Right kidney (tissue), 9 donors: Measurements from ENCODE around the gene CCDC14.
"Not testable (repeated sequence)": the region's sequence is repeated elsewhere in the genome, so short reads cannot be mapped to it uniquely, and the experiment has no call there.

Source experiments
- DNase-seq: peaks from one replicate; pipeline ENCODE4 v3.0.0-alpha.2; 2016
- long read RNA-seq, 8 donors: transcript quantifications; one replicate each; lab custom pipeline, GENCODE V29; 2026

Gene CCDC14, protein sequence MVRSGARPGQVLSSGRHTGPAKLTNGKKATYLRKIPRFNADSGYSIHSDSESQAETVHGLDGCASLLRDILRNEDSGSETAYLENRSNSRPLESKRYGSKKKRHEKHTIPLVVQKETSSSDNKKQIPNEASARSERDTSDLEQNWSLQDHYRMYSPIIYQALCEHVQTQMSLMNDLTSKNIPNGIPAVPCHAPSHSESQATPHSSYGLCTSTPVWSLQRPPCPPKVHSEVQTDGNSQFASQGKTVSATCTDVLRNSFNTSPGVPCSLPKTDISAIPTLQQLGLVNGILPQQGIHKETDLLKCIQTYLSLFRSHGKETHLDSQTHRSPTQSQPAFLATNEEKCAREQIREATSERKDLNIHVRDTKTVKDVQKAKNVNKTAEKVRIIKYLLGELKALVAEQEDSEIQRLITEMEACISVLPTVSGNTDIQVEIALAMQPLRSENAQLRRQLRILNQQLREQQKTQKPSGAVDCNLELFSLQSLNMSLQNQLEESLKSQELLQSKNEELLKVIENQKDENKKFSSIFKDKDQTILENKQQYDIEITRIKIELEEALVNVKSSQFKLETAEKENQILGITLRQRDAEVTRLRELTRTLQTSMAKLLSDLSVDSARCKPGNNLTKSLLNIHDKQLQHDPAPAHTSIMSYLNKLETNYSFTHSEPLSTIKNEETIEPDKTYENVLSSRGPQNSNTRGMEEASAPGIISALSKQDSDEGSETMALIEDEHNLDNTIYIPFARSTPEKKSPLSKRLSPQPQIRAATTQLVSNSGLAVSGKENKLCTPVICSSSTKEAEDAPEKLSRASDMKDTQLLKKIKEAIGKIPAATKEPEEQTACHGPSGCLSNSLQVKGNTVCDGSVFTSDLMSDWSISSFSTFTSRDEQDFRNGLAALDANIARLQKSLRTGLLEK
- long read RNA-seq, donor 1, full-length matches to known transcripts: 7 of 19 reads
- long read RNA-seq, donor 1, partial matches to known transcripts: 12 of 19 reads
- long read RNA-seq, donor 1, other reads (novel, unspliced or antisense): 0 of 19 reads
- long read RNA-seq, donor 2, partial matches to known transcripts: 0 of 1 reads
- long read RNA-seq, donor 2, other reads (novel, unspliced or antisense): 0 of 1 reads
- long read RNA-seq, donor 3, full-length matches to known transcripts: 1 of 1 reads
- long read RNA-seq, donor 3, partial matches to known transcripts: 0 of 1 reads
- long read RNA-seq, donor 3, other reads (novel, unspliced or antisense): 0 of 1 reads
- long read RNA-seq, donor 4, full-length matches to known transcripts: 6 of 19 reads
- long read RNA-seq, donor 4, partial matches to known transcripts: 13 of 19 reads
- long read RNA-seq, donor 4, other reads (novel, unspliced or antisense): 0 of 19 reads
- long read RNA-seq, donor 5, partial matches to known transcripts: 6 of 6 reads
- long read RNA-seq, donor 5, other reads (novel, unspliced or antisense): 0 of 6 reads
- long read RNA-seq, donor 6, full-length matches to known transcripts: 3 of 3 reads
- long read RNA-seq, donor 6, partial matches to known transcripts: 0 of 3 reads
- long read RNA-seq, donor 6, other reads (novel, unspliced or antisense): 0 of 3 reads
- long read RNA-seq, donor 7, full-length matches to known transcripts: 7 of 19 reads
- long read RNA-seq, donor 7, partial matches to known transcripts: 12 of 19 reads
- long read RNA-seq, donor 7, other reads (novel, unspliced or antisense): 0 of 19 reads
- long read RNA-seq, donor 8, full-length matches to known transcripts: 4 of 4 reads
- long read RNA-seq, donor 8, partial matches to known transcripts: 0 of 4 reads
- long read RNA-seq, donor 8, other reads (novel, unspliced or antisense): 0 of 4 reads

DNA sequence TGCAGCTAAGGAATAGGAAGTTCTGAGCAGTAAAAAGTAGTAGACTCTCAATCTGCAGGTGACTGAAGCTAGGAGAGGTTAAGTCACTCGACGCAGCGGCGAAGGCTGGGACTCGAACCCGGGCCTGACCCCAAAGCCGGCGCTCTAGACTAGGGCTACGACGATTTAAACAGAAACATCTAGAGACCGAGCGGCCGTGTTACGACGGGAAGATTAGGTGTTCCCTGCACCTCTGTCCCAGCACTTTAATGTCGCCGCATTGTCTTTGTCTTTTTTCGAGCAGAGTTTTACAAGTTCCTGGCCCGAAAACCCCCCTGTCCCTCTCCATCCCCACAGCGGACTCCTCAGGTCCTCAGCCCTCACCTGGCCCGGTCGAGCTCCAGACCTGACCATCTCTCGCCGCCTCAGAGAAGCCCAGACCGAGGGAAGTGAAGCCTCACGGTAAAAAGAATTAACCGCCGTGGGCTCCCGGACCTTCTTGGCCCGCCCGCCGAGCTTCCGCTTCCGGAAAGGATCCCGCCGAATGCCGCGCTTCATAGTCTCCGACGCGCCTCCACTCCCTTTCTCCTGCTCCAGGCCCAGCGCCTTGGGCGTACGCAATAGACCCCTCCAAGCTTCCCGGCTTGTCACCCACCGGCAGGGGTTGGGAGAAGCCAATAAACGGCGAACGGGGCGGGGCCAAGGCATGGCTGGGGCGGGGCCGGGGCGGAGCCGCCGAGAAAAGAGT lies at the start of gene CCDC14:
CCDC14 (minus strand) TSS at position 449 of the 727 bp plus-strand sequence; CDS start at position 393, 56 bp downstream.
- peak; percentile 82 for DNase-seq

DNA sequence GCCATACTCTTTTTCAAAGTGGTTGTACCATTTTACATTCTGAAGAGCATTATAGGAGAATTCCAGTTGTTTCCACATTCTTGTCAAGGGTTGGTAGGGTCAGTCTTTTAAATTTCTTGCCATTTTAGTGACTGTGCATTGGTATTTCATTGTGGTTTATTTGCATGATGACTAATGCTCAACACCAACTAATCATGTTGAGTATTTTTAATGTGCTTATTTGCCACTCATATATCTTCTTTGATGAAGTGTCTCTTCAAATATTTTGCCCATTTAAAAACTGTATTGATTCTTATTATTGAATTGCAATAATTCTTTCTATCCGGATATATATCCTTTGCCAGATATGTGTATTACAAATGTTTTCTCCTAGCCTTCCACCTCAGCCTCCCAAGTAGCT lies 47.3 kb upstream of the CCDC14 start:
- DNase-seq: not testable (repeated sequence)

DNA sequence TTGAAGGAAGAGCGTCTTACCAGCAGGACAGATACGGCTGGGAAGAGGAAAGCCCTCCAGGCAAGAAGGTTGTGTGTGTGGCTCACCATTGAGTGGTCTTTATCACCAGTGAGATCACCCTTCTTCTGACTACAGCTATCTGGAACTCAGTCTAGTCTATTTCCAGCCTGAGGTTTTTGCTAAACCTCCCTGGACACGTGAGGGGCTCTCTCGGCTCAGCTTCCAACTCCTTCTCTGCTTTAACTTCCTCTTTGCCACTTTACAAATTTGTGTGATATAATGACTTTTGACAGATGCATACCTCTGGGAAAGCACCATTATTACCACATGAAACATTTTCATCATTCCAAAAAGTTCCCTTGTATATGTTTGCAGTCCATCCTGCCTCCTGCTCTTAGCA lies 46.2 kb upstream of the CCDC14 start:
- DNase-seq: no peak

DNA sequence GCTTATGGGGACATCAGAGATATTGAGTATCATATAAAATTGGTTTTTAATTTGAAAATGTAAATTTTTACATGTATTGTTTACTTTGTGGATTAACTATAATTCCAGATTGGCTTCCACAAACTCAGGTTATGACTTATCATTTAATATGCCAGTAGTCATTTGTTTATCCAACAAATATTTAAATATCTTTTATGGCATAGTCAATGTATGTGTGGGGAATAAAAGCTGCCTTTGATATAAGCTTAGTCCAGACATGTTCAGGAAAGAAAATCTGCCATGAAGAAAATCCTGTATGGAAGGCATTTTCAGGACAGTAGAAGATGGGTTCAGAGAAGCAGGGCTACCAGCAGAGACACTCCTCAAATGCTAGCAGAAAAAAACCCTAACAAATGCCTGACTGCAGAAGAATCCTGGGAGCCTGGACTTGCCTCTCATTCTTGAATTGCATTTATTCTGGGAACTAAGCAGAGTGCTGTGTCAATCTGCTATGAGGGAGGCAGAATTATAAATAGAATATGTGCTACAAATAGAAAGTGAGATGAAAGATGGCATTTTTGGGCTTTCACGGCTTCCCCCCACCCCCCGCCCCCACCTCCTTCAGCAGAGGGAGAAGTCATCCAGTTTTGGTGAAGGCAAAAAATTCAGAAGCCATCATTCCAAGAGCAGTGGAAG lies 41.5 kb upstream of the CCDC14 start:
- not testable (repeated sequence) for DNase-seq

DNA sequence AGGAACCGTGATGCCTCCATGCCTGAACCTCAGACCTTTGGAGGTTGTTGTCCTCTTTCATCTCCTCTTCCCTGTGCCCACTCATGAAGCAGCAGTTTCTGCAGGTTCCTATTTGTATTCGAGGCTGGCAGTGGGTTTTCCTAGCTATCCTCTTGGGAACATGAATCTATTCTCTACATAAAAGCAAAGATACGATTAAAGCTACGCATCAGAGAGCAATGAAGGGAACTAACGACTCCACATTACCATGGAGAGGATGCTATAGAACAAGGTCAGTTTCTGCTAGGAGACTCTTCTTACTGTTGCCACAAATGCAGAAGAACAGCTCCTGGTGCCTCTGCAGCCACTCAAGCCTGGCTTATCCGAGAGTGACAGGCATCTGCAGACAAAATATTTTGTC lies 40.3 kb upstream of the CCDC14 start:
- DNase-seq: not testable (repeated sequence)

DNA sequence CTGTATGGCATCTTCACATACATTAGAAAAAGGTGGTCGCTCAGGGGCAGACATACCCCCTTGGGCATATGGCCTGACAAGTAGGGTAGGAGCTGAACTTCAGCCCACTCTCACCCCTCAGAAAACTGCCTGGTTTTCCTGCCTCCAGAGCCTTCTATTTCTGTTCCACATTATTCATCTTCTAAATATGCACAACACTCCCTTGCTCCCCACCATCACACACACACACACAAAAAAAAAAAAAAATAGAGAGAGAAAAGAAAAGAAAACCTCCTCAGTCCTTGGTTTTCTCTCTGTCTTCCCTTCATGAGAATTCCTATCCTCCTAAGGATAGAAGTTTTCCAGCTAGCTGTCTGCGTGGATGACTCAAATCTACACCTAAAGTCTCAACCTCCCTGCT lies 36.5 kb upstream of the CCDC14 start:
- no peak for DNase-seq

DNA sequence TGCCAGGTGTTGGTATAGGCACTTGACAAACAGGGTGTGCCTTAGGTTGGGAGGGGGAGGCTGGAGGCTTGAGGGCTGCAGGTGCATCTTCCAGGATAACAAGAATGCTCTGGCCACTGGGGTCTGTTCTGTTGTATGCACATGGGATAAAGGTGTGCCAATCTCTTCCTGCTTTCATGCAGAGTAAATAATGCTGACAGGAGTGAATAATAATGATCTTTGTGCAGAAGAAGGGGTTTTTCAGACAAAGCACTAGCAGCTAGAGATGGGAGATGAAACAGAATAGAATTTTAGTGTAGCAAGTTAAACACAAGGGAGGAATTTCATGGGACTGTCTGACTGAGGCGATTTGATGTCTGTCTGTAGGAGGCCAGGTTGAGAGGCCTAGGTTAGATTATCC lies 32.8 kb upstream of the CCDC14 start:
- no peak for DNase-seq

DNA sequence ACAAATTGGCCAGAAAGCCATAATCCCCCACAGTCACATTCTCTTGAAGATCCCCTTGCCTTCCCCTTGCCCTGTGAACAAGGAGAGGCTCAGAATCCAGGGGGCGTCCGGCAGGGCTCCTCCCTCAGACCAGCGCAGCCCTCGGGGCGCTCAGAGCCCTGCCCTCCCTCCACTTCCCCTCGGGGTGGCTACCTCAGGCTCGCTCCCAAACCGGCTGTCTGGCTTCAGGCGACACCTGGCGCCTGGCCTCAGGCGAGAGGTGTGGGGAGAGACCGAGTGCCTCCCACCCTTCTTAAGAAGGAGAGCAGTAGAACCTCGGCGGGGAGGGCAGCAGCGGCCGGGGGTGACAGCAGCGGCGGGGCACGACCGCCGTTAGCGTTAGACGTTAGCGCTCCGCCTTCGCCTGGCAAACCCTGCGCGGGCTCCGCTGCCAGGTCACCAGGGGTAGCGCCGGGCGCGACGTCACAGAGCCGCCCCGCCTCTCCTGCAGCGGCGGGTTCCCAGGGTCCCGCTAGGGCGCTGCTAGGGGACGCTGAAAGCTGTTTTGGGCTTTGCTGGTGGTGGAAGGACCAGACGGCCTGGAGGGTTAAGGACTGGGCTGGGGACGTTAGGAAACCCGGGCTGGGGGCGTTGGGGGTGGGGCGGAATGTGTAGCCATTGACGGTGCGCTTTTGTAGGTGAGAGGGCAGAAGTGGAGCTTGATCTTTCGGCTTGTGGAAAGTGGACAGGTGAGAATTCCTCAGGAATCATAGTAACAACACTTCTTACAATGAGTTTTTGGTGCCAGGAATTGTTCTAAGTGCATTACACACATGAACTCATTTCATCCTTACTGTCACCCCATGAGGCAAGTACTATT lies 30.9 kb upstream of the CCDC14 start, which contains the start of gene ROPN1:
ROPN1 (minus strand) TSS at position 395 of the 859 bp plus-strand sequence. CDS start 11,643 bp downstream, outside the sequence.
- not testable (repeated sequence) for DNase-seq

DNA sequence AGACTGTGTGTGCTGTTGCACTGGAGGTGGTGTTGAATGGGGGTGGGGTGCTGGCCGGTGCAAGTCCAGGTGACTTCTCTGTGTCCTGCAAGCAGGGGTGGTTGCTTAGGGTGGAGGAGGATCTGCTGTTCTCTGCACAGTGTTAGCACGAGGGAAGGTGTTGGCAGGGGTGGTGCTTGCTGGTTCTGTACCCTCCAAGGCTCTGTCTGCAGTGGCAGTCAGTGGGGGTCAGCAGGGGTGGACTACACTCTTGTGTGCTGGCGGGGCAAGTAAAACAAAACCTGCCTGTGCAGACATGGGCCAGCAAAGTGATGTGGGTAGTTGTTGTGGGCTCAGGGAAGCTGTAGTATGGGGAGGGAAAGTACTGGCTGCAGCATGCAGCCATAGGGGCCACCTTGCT lies 25.4 kb upstream of the CCDC14 start:
- DNase-seq: no peak

DNA sequence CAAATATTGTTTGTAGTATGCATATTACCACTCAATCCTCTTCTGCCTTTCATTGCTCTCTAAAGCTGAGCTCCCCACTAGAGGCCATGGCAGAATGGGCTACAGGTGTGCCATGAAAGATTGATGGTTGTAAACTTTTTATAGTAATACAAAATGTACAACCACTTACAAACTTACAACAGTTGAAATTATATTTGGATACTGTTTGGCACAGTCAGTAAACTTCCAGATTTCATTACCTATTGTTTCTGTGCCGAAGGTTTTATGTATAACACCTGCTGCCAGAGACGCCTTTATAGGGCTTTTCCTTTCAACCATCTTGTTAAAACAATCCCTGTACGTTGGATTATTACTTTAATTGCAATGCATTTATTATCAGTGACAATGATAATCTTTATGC lies 23.9 kb upstream of the CCDC14 start:
- no peak for DNase-seq

DNA sequence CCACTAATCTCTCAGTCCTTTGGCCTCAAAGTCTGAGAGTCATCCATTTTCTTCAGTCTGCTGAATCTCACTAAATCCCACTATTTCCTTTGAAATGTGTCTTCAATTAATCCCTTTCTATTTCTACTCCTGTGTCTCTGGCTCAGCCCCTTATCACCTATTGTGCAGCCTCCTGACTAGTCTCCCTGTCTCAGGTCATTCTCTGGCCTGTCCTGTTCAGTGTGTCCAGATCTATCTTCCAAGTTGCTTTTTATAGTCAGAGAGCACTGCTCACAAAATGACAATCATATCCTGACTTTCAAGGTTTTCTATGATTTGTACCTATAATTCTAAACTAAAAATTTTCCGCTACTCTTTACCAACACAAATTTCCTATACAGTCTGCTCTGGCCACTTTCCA lies 23.3 kb upstream of the CCDC14 start:
- DNase-seq: no peak

DNA sequence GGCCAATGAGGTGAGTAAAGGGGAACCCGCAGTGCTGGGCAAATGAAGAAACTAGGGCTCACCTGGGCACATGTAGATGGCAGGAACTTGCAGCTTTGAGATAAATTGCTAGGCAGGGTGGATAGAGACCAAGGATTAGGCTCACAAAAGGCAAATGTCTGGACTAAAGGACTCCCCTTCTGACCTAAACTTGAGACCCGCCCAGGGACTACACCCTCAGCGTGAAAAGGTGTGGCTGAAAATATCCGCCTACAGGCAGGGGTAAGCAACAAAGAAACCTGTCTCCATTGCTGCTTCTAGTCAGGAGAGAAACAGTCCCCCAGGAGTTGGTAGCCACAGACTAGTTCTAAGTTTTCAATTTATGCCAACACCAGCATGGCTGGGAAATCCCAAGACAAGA lies 20.3 kb upstream of the CCDC14 start:
- DNase-seq: not testable (repeated sequence)

DNA sequence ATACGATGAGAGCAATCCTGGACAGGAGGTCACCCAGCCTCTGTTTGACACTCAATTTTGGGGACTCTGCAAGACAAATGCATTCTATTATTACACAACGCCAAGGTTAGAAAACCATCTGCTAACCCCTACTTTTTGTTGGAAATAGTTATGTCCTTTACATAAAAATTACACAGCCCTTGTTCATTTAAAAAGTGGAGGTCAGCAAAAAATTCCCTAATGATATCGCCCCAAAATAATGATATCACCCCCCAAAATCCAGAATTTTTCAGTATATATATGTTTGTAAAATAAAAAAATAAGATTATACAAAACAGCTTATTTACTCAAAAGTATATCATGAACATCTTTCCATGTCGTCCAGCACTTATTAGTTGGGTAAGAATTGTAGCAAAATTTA lies 19.5 kb upstream of the CCDC14 start:
- no peak for DNase-seq

DNA sequence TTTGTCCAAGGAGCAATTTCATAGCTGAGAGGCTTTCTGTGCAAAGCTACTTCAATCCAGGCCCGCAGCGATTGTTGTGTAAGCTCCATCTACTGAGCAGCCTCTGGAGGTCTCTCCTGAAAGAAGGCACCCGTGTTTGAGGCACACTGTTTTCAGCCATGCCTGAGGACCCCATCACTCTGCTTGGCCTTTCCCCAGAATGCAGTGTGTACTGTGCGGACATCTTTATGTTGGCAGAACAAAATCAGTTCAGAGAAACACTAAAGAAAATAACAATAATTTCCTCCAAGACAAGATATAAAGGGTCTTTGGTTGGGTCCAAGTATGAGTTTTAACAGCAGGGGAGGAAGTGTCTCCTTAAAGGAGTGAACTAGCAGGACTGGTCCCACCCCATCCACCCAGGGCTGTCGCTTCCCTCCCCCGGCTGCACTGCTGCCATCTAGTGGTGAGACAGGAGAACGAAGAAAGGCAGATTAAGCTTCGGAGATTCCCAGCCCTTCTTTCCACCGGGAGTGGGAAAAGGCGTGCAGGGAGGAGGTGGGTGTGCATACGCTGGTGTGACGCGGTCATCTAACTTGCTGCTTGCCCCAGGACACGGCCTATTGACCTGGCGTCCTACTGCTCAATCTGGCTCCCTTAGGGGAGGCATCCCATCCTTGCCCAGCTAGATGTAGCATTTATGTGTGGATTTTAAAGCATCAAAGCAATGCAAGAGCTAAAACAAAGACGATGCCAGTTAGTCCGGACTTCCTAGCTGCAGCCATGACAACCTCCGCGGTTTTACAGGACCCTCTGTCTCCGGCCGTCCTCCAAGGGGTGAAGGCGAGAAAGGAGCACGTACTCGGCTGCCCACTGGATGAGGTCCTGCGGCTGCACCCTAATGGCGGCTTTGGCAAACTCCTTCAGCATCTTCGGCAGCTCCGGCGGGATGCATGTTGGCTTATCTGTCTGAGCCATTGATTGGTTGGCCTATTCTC lies 18.8 kb upstream of the CCDC14 start:
- peak; percentile 67 for DNase-seq

DNA sequence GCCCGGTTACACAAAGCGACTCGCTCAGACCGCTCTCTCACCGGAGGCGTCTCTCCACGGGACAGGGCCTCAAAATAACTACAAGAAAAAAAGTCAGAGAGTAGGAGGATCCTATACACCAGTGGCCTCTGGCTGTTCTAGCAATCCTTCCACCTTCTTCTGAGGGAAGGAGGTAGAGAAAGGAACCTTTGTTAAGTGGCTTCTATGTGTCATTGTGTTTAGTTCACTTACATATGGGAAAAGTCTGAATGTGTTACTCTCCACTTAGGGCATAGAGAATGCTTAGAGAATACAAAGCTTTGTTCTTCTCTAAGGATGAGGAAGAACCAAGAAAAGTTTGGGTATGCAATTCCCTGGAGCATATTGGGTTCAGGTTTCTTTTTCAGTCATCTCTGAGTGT lies 15.9 kb upstream of the CCDC14 start:
- not testable (repeated sequence) for DNase-seq

DNA sequence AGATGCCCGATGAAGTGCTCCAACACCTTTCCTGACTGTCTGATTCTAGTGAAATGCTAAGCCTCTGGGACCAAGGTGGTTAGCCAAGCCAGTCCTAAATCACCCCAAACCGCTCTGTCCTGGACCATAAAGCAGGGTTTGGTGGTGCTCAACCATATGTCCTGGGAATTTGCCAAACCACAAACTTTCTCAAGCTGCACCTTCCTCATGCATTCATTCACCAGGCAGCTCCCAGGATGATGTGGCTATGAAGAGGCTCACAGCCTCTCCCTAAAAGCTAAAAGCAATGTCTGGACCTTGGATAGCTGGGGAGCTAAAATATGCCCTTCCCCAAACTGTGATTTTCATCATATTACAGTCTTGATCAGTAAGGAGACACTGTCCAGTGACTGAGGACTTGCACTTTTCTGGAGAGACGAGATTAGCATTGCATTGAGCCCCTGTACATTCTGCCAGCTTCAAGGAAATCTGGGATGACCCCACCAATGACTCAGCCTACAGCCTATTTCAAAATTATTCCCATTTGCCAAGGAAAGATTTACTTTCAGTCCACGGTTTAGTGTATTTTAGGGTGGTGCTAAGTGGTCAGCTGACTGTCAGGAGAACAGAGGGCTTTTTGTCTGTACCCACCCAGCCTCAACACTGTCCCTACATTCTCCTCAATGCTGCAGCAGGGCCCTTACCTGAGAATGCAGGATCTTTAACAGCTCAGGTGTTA lies 15.3 kb upstream of the CCDC14 start:
- DNase-seq: not testable (repeated sequence)

DNA sequence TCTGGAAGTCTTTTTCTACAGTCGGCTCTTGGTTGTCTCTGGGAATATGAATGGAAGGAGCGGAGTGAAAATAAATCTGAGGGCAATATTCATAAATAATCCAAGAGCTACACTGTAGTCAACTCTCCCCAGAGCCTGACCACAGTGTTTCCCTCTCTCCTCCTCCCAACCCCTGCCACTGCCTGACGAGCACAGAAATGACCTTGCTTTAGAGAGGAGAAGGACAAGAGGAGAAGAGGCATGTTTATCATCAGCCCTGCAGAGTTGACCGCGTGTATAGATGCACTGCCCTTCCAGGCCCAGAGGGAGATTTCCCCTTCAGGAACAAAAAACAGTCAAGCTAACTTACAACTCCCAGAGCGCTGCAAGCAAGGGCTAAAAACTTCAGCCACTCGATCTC lies 14.0 kb upstream of the CCDC14 start:
- not testable (repeated sequence) for DNase-seq
